Spleen (tissue), 13 donors: Measurements from ENCODE around the gene OR4S1. TPM values are rescaled to one million over a fixed set of nuclear protein-coding genes. Genes with fewer than 3 reads are reported as not detected.

Experiments
- DNase-seq: peaks from one replicate; pipeline ENCODE4 v3.0.0-alpha.2; 2020
- H3K27ac ChIP-seq, 8 donors: fragments of 200-600 bp; sonication (generic) in 7 of 8; 1 replicate in 4 of 8; 2 replicates in 4 of 8; pipeline versions ENCODE4 v1.5.0 to v1.8.0; 2016 to 2021; ENCODE audit warnings: inconsistent platforms in 4 of 8, mild to moderate bottlenecking in 4 of 8, moderate library complexity in 1 of 8
- H3K27me3 ChIP-seq, 7 donors: fragments of 200-600 bp; sonication (generic) in 6 of 7; replicated peaks in 1 of 7; 1 replicate in 4 of 7; 2 replicates in 3 of 7; pipeline versions ENCODE4 v1.5.0 to v1.8.0; 2016 to 2021; ENCODE audit warnings: inconsistent platforms in 3 of 7, mild to moderate bottlenecking in 1 of 7
- H3K36me3 ChIP-seq, 6 donors: fragments of 200-600 bp; sonication (generic) in 5 of 6; 1 replicate in 4 of 6; 2 replicates in 2 of 6; pipeline versions ENCODE4 v1.5.0 to v1.8.0; 2016 to 2021; ENCODE audit warnings: inconsistent platforms in 2 of 6
- H3K4me1 ChIP-seq, 6 donors: fragments of 200-600 bp; sonication (generic) in 5 of 6; 1 replicate in 3 of 6; 2 replicates in 3 of 6; pipeline versions ENCODE4 v1.5.0 to v1.8.0; 2016 to 2021; ENCODE audit warnings: inconsistent platforms in 3 of 6
- H3K4me3 ChIP-seq, 8 donors: fragments of 200-600 bp; sonication (generic) in 7 of 8; 1 replicate in 4 of 8; 2 replicates in 4 of 8; pipeline versions ENCODE4 v1.5.0 to v1.8.0; 2016 to 2021; ENCODE audit warnings: inconsistent platforms in 4 of 8, mild to moderate bottlenecking in 4 of 8, moderate library complexity in 2 of 8
- H3K9me3 ChIP-seq, 8 donors: fragments of 200-600 bp; sonication (generic) in 7 of 8; 1 replicate in 4 of 8; 2 replicates in 4 of 8; pipeline versions ENCODE4 v1.5.0 to v1.8.0; 2016 to 2021; ENCODE audit warnings: inconsistent platforms in 4 of 8
- POLR2A ChIP-seq, 3 donors: fragments of 450-650 bp; IDR thresholded peaks; one replicate each; pipeline ENCODE4 v1.5.1; 2017; ENCODE audit warnings: antibody characterized with exemption in 3 of 3, mild to moderate bottlenecking in 1 of 3
- POLR2AphosphoS5 ChIP-seq, 3 donors: sonication (generic); formaldehyde crosslinking; IDR thresholded peaks; one replicate each; pipeline ENCODE4 v1.5.1; 2017; ENCODE audit warnings: antibody characterized with exemption in 3 of 3
- WGBS, 5 donors: extraction: QIAGEN DNeasy Blood & Tissue Kit in 3 of 5; methylation state at CpG; one replicate each; pipeline versions ENCODE4 v1.1.5 to v1.1.7; 2013 to 2018; 5-methylcytosine and 5-hydroxymethylcytosine counted together
- intact Hi-C: fragments of 100-400 bp; cut with DNase I; formaldehyde crosslinking; loops from one replicate; pipeline ENCODE4 v1.15.0; 2023; ENCODE audit warnings: low total_unique reads
- long read RNA-seq, 2 donors: transcript quantifications; one replicate each; lab custom pipeline, GENCODE V29; 2026
- polyA plus RNA-seq, 3 donors: library from polyadenylated mRNA; stranded (reverse); fragments of 200-250 nt; gene quantifications; one replicate each; pipeline ENCODE4 v1.2.1, GENCODE V29; 2013
- total RNA-seq, 7 donors: library from RNA; depleted of rRNA in 3 of 7; stranded (reverse); fragments of >200 nt in 3 of 7; fragmentation: NEBNext Ultra II Directional in 4 of 7; extraction: Animal tissue kit (Norgen Biotek cat#: 25700) in 4 of 7; gene quantifications; one replicate each; pipeline versions ENCODE4 v1.1.0 to v1.2.1, GENCODE V29; 2016 to 2021
- TF ChIP-seq, protein P1 (sequence below), 11 experiments: fragments of 200-600 bp in 7 of 11; fragments of 450-650 bp in 4 of 11; sonication (generic) in 4 of 11; IDR thresholded peaks in 8 of 11; conservative IDR thresholded peaks in 3 of 11; 1 replicate in 7 of 11; 2 replicates in 4 of 11; pipeline versions ENCODE4 v1.4.0 to v1.8.0; 2016 to 2021; ENCODE audit warnings: antibody characterized with exemption in 11 of 11, inconsistent platforms in 4 of 11, mild to moderate bottlenecking in 1 of 11
- donor health status: healthy with polysubstance abuse.
- donor health status: DM: no; HTN: no; CAD: no; lungs with moderate emphysema.
- donor health status: DM: no; HTN: no; CAD: no.
- donor health status: Bipolar disorder and iron deficiency.
- donor health status: healthy.
- donor health status: DM: no; HTN: no; CAD: no.
- donor health status: DM: yes; HTN: yes; CAD: no.

Gene OR4S1, protein sequence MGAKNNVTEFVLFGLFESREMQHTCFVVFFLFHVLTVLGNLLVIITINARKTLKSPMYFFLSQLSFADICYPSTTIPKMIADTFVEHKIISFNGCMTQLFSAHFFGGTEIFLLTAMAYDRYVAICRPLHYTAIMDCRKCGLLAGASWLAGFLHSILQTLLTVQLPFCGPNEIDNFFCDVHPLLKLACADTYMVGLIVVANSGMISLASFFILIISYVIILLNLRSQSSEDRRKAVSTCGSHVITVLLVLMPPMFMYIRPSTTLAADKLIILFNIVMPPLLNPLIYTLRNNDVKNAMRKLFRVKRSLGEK
- total RNA-seq (not detected), polyA plus RNA-seq (not detected)
- long read RNA-seq, donor 1: 0 reads
- long read RNA-seq, donor 2: 0 reads

DNA sequence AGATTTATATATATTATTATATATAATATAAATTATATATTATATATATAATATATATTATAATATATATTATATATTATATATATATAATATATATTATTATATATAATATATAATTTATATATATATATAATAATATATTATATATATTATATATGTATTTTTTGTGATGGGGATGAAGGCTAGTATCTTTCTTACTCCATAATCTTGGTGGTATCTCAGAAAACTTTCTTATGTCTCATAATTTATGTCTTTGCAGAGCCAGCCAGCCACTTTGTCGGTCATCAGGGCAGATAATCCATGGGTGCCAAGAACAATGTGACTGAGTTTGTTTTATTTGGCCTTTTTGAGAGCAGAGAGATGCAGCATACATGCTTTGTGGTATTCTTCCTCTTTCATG is at the start of gene OR4S1:
Gene OR4S1 (plus strand): TSS at position 301 of the 400 bp plus-strand sequence. CDS start 0 bp downstream, at position 301.
- intact Hi-C loops: no loop called here
- Histone ChIP-seq H3K27me3 (peaks cover 0 to 8% (median 0%) of the 10 kb centered on the region in 7 donors), H3K4me1 (peaks cover 0 to 4% (median 0%) of the 10 kb centered on the region in 6 donors), H3K36me3 (no peaks in the 10 kb centered on the region), H3K4me3 (no peak within 1 kb of the TSS), H3K9me3 (peaks cover 0 to 6% (median 2%) of the 10 kb centered on the region in 8 donors), H3K27ac (no peak within 1 kb of the TSS)
- TF ChIP-seq, protein P1, sequence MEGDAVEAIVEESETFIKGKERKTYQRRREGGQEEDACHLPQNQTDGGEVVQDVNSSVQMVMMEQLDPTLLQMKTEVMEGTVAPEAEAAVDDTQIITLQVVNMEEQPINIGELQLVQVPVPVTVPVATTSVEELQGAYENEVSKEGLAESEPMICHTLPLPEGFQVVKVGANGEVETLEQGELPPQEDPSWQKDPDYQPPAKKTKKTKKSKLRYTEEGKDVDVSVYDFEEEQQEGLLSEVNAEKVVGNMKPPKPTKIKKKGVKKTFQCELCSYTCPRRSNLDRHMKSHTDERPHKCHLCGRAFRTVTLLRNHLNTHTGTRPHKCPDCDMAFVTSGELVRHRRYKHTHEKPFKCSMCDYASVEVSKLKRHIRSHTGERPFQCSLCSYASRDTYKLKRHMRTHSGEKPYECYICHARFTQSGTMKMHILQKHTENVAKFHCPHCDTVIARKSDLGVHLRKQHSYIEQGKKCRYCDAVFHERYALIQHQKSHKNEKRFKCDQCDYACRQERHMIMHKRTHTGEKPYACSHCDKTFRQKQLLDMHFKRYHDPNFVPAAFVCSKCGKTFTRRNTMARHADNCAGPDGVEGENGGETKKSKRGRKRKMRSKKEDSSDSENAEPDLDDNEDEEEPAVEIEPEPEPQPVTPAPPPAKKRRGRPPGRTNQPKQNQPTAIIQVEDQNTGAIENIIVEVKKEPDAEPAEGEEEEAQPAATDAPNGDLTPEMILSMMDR (IDR thresholded peaks at IDR 0.05 in 8 of 11, conservative IDR thresholded peaks at IDR 0.05 in 3 of 11): no peak
- no peak for TF ChIP-seq POLR2AphosphoS5 (IDR thresholded peaks at IDR 0.05)
- TF ChIP-seq POLR2A (IDR thresholded peaks at IDR 0.05): no peak
- no peak for DNase-seq
- 57 to 89% (median 79%) methylated on average over 1 of the region's 1 CpG for WGBS, 5 donors

DNA sequence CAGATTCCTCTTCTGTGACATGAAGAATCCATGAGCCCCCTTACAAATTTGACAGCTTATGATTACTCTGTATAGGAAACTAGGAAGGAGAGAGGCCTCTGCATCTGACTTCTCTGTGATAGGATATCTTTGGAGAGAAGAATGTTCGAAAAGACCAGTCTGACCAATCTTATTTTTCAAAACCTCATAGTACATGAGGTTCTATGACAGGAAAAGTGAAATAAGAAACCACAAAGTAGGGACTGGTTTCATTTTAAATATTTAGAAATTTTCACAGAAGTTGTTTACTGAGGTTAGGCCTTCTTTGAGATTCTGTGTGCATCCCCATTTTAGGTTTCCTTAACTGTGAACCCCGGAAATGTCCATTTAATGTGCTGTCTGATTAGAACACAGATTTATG is 44.4 kb upstream of the OR4S1 start:
- Histone ChIP-seq H3K27me3 (peaks cover 0 to 18% (median 0%) of the 10 kb centered on the region in 7 donors), H3K4me1 (no peaks in the 10 kb centered on the region), H3K9me3 (peaks cover 0 to 4% (median 0%) of the 10 kb centered on the region in 8 donors), H3K27ac (no peak overlapping the region), H3K36me3 (no peaks in the 10 kb centered on the region), H3K4me3 (no peak overlapping the region)
- WGBS, 5 donors: 67 to 85% (median 80%) methylated on average over 2 of the region's 2 CpGs
- no peak for TF ChIP-seq POLR2AphosphoS5 (IDR thresholded peaks at IDR 0.05)
- no peak for TF ChIP-seq POLR2A (IDR thresholded peaks at IDR 0.05)
- TF ChIP-seq, protein P1 (IDR thresholded peaks at IDR 0.05 in 8 of 11, conservative IDR thresholded peaks at IDR 0.05 in 3 of 11): no peak
- DNase-seq: no peak
- intact Hi-C loops: no loop called here

DNA sequence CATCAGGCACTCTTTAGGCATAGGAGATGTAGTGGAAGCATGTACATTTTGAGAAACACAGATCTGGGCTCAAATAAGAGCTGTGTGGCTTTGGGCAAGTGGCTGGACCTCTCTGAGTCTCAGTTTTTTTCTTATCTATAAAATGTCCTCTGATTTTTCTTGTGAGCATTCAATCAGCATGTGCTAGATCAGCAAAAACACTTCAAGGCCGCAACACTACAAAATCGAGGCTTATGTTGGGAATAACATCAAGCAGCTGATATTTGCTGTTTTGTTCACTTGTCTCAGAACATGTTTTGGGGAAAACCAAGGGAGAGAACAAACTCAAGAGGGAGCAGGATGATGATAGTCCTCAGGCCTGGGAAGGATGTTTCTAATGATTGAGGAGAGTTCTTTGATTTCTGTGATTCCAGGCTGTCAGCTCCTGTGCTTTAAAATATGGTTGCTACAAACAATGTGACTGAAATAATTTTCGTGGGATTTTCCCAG is 42.6 kb upstream of the OR4S1 start, which contains the start of gene OR4X1:
Gene OR4X1 (plus strand): TSS at position 439 of the 489 bp plus-strand sequence. CDS start 0 bp downstream, at position 439.
- H3K27ac ChIP-seq: no peak within 1 kb of the TSS
- peaks cover 0 to 6% (median 0%) of the 10 kb centered on the region in 7 donors for H3K27me3 ChIP-seq
- no peak for TF ChIP-seq POLR2A (IDR thresholded peaks at IDR 0.05)
- TF ChIP-seq, protein P1 (IDR thresholded peaks at IDR 0.05 in 8 of 11, conservative IDR thresholded peaks at IDR 0.05 in 3 of 11): no peak
- TF ChIP-seq POLR2AphosphoS5 (IDR thresholded peaks at IDR 0.05): no peak
- H3K4me3 ChIP-seq: no peak within 1 kb of the TSS
- no peak for DNase-seq
- H3K9me3 ChIP-seq: peaks cover 0 to 4% (median 0%) of the 10 kb centered on the region in 8 donors
- WGBS, 5 donors: 25 to 35% (median 34%) methylated on average over 3 of the region's 3 CpGs
- no peaks in the 10 kb centered on the region for H3K36me3 ChIP-seq
- intact Hi-C loops: no loop called here
- H3K4me1 ChIP-seq: no peaks in the 10 kb centered on the region

DNA sequence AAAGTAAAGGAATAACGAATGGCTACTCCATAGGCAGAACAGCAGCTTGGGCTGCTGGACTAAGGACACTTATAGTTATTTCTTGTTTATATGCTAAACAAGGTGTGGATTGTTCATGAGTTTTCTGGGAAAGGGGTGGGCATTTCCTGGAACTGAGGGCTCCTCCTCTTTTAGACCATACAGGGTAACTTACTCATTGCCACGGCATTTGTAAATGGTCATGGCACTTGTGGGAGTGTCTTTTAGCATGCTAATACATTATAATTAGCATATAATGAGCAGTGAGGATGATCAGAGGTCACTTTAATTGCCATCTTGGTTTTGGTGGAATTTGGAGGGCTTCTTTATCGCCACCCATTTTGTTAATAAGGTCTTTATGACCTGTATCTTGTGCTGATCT is 35.4 kb upstream of the OR4S1 start:
- no peak for DNase-seq
- Histone ChIP-seq H3K27ac (no peak overlapping the region), H3K4me1 (no peaks in the 10 kb centered on the region), H3K9me3 (no peaks in the 10 kb centered on the region), H3K27me3 (peaks cover 0 to 7% (median 0%) of the 10 kb centered on the region in 7 donors), H3K36me3 (no peaks in the 10 kb centered on the region), H3K4me3 (no peak overlapping the region)
- TF ChIP-seq, protein P1 (IDR thresholded peaks at IDR 0.05 in 8 of 11, conservative IDR thresholded peaks at IDR 0.05 in 3 of 11): no peak
- TF ChIP-seq POLR2A (IDR thresholded peaks at IDR 0.05) (no peak), POLR2AphosphoS5 (IDR thresholded peaks at IDR 0.05) (no peak)
- 60 to 87% (median 73%) methylated on average over 3 of the region's 3 CpGs for WGBS, 5 donors
- intact Hi-C loops: no loop called here
